Stimulated activated memory B cell treated with anti-CD40 and anti-IgM and Interleukin-4, amounts not matched to agents 10 μg/mL and 1 μg/mL and 100 μg/mL, for 72 hours (primary cell): ENCODE results near the gene MAP3K5.
A peak's percentile ranks its signal among the peaks of the same experiment; 100 is the strongest.

Experiments used
- ATAC-seq: fragments of 150-1000 bp; cut with Tn5 transposase; 2 replicates; pipeline ENCODE4 v1.10.0; 2021
- H3K27ac Mint-ChIP-seq: one replicate; pipeline ENCODE4 v1.8.0; 2022; ENCODE audit warnings: mild to moderate bottlenecking, mixed read lengths
- H3K27me3 Mint-ChIP-seq: one replicate; pipeline ENCODE4 v1.8.0; 2022; ENCODE audit warnings: mixed read lengths
- H3K36me3 Mint-ChIP-seq: one replicate; pipeline ENCODE4 v1.8.0; 2022; ENCODE audit warnings: mixed read lengths
- H3K4me1 Mint-ChIP-seq: one replicate; pipeline ENCODE4 v1.8.0; 2022; ENCODE audit warnings: mixed read lengths
- H3K4me3 Mint-ChIP-seq: one replicate; pipeline ENCODE4 v1.8.0; 2022; ENCODE audit warnings: mild to moderate bottlenecking, moderate library complexity, mixed read lengths
- H3K9me3 Mint-ChIP-seq: one replicate; pipeline ENCODE4 v1.8.0; 2022; ENCODE audit warnings: mixed read lengths

MAP3K5 gene

DNA sequence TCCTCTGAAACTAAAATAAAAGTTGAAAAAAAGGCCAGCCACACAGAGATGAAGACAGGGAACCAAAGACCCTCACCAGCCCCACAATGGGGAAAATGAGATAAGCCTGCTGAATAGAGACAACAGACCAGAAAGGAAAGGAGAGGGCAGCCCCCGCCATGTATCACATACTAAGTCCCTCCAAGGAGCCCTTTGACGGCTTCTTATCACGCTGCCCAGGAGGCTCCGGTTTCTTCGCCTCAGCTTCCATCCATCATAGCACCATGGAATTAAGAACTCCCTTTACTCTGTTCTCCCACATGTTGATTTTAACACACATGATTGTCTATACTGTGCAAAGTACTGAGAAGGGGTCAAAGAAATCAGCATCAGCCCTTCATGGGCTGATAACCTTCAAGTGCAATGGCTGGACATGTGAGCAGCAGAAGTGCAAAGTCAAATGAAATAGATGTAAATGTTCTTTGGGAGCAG lies 54.9 kb downstream of the MAP3K5 start:
- Mint-ChIP-seq H3K27ac (no peak overlapping the region), H3K4me1 (peaks cover 28% of the 10 kb centered on the region), H3K27me3 (no peaks in the 10 kb centered on the region), H3K4me3 (no peak overlapping the region), H3K36me3 (peaks cover 6% of the 10 kb centered on the region), H3K9me3 (no peaks in the 10 kb centered on the region)
- ATAC-seq, result no peak

DNA sequence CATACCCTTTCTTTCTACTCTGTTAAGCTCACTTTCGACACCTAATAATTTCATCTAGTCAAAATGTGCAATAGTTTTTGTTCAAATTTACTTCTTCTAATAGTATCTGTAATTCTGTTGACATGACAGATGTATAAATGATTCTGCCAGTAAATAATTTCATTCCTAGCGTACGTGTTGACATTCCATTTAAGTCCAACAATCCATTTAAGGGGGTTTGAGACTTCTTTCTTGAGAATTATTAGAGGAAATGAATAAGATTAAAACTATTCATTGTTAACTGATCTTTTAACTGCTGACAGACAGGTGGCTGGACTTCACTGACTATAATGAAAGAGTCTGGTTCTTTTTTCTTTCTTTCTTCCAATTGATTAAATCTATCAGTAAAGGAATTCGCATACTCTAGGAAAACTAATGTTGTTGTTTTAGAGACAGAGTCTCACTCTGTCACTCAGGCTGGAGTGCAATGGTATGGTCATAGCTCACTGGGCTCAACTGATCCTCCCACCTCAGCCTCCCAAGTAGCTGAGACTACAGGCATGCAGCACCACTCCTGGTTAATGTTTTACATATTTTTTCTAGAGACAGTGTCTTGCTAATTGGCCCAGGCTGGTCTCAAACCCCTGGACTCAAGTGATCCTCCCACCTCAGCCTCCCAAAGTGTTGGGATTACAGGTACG lies 55.9 kb downstream of the MAP3K5 start:
- no peak overlapping the region for H3K4me3 Mint-ChIP-seq
- no peaks in the 10 kb centered on the region for H3K9me3 Mint-ChIP-seq
- no peaks in the 10 kb centered on the region for H3K27me3 Mint-ChIP-seq
- peaks cover 6% of the 10 kb centered on the region for H3K36me3 Mint-ChIP-seq
- no peak overlapping the region for H3K27ac Mint-ChIP-seq
- no peak for ATAC-seq
- peaks cover 30% of the 10 kb centered on the region for H3K4me1 Mint-ChIP-seq

- H3K36me3 Mint-ChIP-seq, result peaks cover 10% of the 10 kb centered on the region
- no peaks in the 10 kb centered on the region for H3K9me3 Mint-ChIP-seq
- H3K4me1 Mint-ChIP-seq, result peaks cover 39% of the 10 kb centered on the region
- no peak for ATAC-seq
- no peak overlapping the region for H3K27ac Mint-ChIP-seq
- no peaks in the 10 kb centered on the region for H3K27me3 Mint-ChIP-seq
- no peak overlapping the region for H3K4me3 Mint-ChIP-seq
Observed at GRCh38 chr6:136734977-136735376, 57.3 kb downstream of the MAP3K5 start.

- Mint-ChIP-seq H3K4me1 (peaks cover 48% of the 10 kb centered on the region), H3K4me3 (no peak overlapping the region), H3K36me3 (peaks cover 24% of the 10 kb centered on the region), H3K9me3 (no peaks in the 10 kb centered on the region), H3K27me3 (no peaks in the 10 kb centered on the region), H3K27ac (no peak overlapping the region)
- no peak for ATAC-seq
Observed at GRCh38 chr6:136732889-136733288, 59.4 kb downstream of the MAP3K5 start.

- Mint-ChIP-seq H3K27ac (no peak overlapping the region), H3K4me3 (no peak overlapping the region), H3K27me3 (no peaks in the 10 kb centered on the region), H3K9me3 (no peaks in the 10 kb centered on the region), H3K4me1 (peaks cover 43% of the 10 kb centered on the region), H3K36me3 (peaks cover 24% of the 10 kb centered on the region)
- no peak for ATAC-seq
Observed at GRCh38 chr6:136729832-136730231, 62.4 kb downstream of the MAP3K5 start.

DNA sequence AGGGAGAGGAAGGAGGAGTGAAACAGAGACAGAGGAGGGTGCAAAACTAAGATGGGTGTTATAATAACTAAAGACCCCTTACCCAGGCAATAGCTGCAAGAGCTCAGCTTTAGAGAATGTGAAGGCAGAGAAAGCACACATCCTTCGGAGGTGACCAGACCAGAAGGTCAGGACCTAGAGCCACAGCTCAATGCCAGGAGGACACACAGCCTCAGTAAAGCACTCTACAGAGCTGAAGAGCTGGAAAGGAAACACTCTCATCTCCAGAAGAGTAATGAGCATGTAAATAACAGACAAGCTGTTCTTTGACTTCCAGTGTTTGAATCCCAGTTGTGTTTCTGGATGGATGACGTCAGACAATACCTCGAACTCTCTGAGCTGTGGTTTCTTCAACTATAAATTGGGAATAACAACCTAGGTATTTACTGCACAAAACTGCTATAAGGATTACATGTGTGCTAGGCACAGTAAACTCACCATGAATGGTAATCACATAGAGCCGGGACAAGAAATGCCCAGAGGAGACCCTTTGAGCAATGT lies 63.2 kb downstream of the MAP3K5 start:
- ATAC-seq, result no peak
- H3K27ac Mint-ChIP-seq, result no peak overlapping the region
- H3K9me3 Mint-ChIP-seq, result no peaks in the 10 kb centered on the region
- peaks cover 24% of the 10 kb centered on the region for H3K36me3 Mint-ChIP-seq
- peaks cover 50% of the 10 kb centered on the region for H3K4me1 Mint-ChIP-seq
- no peaks in the 10 kb centered on the region for H3K27me3 Mint-ChIP-seq
- H3K4me3 Mint-ChIP-seq, result no peak overlapping the region

GRCh38 chr6:136728033-136728939 lies 64.0 kb downstream of the MAP3K5 start:
- no peaks in the 10 kb centered on the region for H3K27me3 Mint-ChIP-seq
- H3K4me3 Mint-ChIP-seq, result no peak overlapping the region
- peaks cover 57% of the 10 kb centered on the region for H3K4me1 Mint-ChIP-seq
- ATAC-seq, result no peak
- H3K27ac Mint-ChIP-seq, result no peak overlapping the region
- no peaks in the 10 kb centered on the region for H3K9me3 Mint-ChIP-seq
- peaks cover 24% of the 10 kb centered on the region for H3K36me3 Mint-ChIP-seq

DNA sequence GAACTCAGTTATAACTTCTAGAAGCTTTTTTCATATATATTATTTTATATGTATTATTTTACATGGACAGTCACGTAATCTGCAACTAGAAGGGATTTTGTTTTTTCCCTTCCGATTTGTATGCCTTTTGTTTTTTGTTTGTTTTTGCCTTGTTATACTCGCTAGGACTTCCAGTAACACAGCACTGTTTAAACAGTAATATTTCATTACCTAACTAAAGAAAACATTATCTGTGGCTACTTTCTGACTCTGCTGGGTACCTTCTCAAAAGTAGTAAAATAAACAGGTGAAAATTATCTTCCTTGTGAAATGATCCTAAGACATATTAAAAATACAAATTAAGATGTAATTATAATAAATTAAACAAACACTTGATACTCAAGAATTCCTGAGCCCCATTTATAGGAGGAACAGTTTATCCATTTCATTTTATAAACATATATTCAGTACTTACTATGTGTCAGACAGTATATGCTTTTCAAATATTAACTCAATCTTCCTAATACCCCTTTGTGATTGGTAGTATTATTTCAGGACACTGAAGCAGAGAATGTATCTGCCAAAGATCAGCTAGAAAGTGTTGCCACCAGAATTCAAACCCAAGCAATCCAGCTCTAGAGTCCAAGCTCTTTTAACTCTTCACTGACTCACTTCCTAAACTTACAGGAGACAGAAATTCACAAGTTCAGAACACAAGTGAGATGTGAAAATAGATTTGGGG lies 65.3 kb downstream of the MAP3K5 start:
- ATAC-seq, result no peak
- Mint-ChIP-seq H3K27me3 (no peaks in the 10 kb centered on the region), H3K4me3 (no peak overlapping the region), H3K4me1 (peaks cover 52% of the 10 kb centered on the region), H3K36me3 (peaks cover 23% of the 10 kb centered on the region), H3K9me3 (no peaks in the 10 kb centered on the region), H3K27ac (peak overlapping the region; percentile 22)

DNA sequence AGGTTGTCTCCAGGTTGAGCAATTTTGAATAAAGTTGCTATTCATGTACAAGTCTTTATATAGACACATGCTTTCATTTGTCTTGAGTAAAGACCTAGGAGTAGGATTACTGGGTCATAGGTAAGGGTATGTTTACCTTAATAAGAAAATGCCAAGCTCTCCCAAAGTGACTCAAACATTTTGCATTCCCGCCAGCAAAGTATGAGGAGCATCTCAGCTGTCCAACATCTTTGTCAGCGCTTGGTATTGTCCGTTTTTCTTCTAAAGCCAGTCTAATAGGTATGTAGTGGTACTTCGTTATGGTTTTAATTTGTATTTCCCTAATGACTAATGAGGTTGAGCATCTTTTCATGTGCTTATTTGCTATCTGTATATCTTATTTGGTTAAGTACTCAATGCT lies 67.2 kb downstream of the MAP3K5 start:
- Mint-ChIP-seq H3K27ac (no peak overlapping the region), H3K36me3 (peaks cover 15% of the 10 kb centered on the region), H3K9me3 (no peaks in the 10 kb centered on the region), H3K27me3 (no peaks in the 10 kb centered on the region), H3K4me3 (no peak overlapping the region), H3K4me1 (peaks cover 42% of the 10 kb centered on the region)
- no peak for ATAC-seq

- peak overlapping the region; percentile 8 for H3K27ac Mint-ChIP-seq
- H3K36me3 Mint-ChIP-seq, result peaks cover 3% of the 10 kb centered on the region
- no peaks in the 10 kb centered on the region for H3K9me3 Mint-ChIP-seq
- no peaks in the 10 kb centered on the region for H3K27me3 Mint-ChIP-seq
- H3K4me1 Mint-ChIP-seq, result peaks cover 44% of the 10 kb centered on the region
- ATAC-seq, result peak; percentile 87
- H3K4me3 Mint-ChIP-seq, result peak overlapping the region; percentile 48
Observed at GRCh38 chr6:136723780-136724179, 68.5 kb downstream of the MAP3K5 start.

DNA sequence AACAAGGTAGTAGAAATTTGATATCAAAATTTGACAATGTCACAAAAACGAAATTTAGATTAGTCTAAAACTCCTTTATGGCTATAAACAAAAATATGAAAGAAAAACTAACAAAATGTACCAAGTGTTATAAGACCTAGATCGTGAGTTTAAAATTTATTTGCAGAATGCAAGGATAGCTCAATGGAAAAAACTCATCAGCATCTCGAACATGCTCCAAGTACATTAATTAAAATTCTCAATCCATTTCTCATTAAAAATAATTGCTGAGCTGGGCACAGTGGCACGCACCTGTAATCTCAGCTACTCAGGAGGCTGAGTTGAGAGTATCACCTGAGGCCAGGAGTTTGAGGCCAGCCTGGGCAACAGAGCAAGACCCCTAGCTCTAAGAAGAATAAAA lies 70.8 kb downstream of the MAP3K5 start:
- Mint-ChIP-seq H3K36me3 (no peaks in the 10 kb centered on the region), H3K27me3 (no peaks in the 10 kb centered on the region), H3K27ac (no peak overlapping the region), H3K9me3 (no peaks in the 10 kb centered on the region), H3K4me1 (peaks cover 59% of the 10 kb centered on the region), H3K4me3 (no peak overlapping the region)
- no peak for ATAC-seq

DNA sequence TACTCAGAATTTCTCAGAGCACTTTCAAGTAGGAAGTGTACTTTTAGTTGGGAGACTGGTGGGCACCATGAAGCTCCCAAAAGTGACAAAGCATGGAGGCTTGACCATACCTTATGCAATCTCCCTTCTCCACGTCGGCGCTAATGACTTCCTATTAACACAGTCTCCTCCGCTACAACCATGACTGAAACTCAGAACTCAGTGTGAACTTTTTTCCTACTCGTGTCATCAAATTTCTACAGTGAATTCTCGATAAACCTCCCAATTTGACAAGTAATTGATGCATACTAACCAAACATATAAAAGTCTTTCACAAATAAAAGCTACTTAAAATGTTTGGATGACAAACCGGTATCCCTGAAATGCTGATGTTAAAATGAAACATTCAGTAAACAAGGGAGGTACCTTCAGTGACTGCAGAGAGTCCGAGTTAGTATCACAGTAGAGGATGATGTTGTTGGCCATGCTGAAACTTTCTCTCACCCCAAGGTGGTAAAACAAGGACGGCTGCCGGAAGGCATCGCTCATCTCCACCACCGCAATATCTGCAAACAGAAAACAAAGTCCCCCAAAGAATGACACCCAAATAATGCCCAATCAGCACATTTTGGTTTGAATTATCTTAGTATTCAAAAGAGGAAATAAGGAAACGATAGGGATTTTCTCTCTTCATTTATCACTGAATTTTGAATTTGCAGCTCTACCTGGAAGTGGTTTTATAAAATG lies 72.1 kb downstream of the MAP3K5 start:
- Mint-ChIP-seq H3K4me3 (peak overlapping the region; percentile 60), H3K27me3 (no peaks in the 10 kb centered on the region), H3K27ac (peak overlapping the region; percentile 71), H3K9me3 (no peaks in the 10 kb centered on the region), H3K36me3 (no peaks in the 10 kb centered on the region), H3K4me1 (peaks cover 65% of the 10 kb centered on the region)
- ATAC-seq, result peak; percentile 74

DNA sequence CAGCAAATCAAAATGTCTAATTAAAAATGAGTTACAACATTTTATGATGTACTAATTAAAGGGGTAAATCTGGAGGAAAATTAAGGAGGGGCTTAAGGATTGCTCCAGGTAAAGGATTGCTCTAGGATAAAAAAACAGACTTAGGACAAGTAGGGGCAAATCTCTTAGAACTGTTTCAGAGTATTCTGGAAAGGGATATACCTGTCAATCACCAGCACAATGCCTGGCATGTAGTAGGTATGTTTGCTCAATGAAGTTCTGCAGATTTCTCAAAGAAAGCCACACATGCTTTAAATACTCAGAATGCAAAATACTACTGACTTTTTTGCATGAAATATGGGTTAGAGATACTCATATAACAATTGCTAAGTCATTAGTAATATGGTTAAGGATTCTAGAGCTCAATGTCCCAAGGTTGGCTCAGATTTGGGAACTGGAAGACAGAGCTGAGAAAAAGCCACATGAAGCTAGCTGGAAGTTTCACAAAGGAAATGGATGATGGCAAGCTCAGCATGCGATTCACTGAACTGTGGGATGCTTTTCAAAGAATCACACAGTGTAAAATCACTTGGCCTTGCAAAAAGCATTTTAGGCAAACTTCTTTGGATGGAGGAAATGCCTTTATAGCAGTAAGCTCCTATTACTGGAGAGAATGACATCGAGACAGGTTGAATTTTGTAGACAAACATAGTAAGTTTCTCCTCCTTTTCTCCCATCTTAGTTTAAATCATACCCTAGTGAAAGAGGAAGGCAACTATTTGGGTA lies 72.8 kb downstream of the MAP3K5 start:
- peaks cover 5% of the 10 kb centered on the region for H3K36me3 Mint-ChIP-seq
- H3K27me3 Mint-ChIP-seq, result no peaks in the 10 kb centered on the region
- H3K4me3 Mint-ChIP-seq, result peak overlapping the region; percentile 60
- H3K27ac Mint-ChIP-seq, result peak overlapping the region; percentile 71
- peaks cover 59% of the 10 kb centered on the region for H3K4me1 Mint-ChIP-seq
- peak; percentile 54 for ATAC-seq
- H3K9me3 Mint-ChIP-seq, result no peaks in the 10 kb centered on the region

GRCh38 chr6:136718476-136718875 lies 73.8 kb downstream of the MAP3K5 start:
- Mint-ChIP-seq H3K9me3 (no peaks in the 10 kb centered on the region), H3K36me3 (peaks cover 7% of the 10 kb centered on the region), H3K4me3 (no peak overlapping the region), H3K27me3 (no peaks in the 10 kb centered on the region), H3K4me1 (peaks cover 51% of the 10 kb centered on the region), H3K27ac (peak overlapping the region; percentile 74)
- no peak for ATAC-seq
